ENCODE data around the gene KRIT1. TPM values are rescaled to one million over a fixed set of nuclear protein-coding genes. Genes with fewer than 3 reads are reported as not detected.

The KRIT1 gene
- total RNA-seq (2014; rRNA removed): 23.7 and 46.4 TPM in 2 replicates
- Bru-seq, nascent RNA: percentile 92 among the genes with signal in this experiment
- percentile 94 among the genes with signal in this experiment for BruChase-seq, experiment 1, labeled RNA remaining after a 6-hour chase
- percentile 96 among the genes with signal in this experiment for BruChase-seq, experiment 2, labeled RNA remaining after a 2-hour chase
- long read RNA-seq, partial matches to known transcripts: 14 of 52 reads
- long read RNA-seq, other reads (novel, unspliced or antisense): 35 of 52 reads

DNA sequence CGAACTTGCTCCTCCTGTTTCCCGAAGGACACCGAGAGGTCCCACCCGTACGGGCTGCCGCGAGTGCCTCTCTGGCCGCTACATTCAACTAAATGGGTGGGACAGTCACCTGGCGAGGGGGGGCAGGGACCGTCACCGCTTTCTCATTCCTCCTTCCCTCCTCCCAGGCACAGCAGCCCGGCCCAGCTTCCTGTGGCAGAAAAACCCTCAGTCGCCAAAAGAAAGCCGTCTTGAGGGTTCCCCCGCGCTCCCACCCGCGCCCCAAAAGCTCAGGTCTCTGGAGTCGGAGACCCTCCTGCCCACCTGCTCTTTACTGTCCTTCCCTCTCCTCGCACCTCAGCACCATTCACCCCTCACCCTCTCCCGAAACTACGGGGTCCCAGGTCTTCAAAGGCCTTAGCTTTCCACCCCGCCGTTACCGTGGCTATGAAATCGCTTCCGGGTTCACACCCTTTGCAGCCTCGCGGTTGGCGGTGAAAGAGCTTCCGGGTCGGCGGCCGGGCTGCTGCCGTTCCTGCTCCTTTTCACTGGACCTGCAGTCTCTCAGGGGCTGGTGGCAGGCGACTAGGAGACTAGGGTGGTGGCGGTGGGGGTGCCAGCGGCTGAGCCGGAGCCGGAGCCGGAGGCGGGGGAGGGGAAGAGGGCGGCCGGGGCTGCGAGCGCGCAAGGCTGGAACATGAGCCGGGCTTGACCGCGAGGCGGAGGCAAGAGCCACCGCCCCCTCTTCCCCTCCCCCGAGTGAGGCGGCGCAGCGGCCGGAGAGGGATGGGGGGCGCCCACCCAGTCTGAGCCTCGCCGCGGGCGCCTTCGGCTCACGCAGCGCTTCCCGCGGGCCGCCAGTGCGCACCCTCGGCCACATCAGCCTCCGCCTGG lies at the start of gene KRIT1, which contains the start of gene ANKIB1:
Gene KRIT1 (minus strand): TSS at position 428 of the 873 bp plus-strand sequence. CDS start 3,779 bp downstream, outside the sequence.
Gene ANKIB1 (plus strand): TSS at position 488 of the 873 bp plus-strand sequence. CDS start 49,005 bp downstream, outside the sequence.
- Histone ChIP-seq H3K27ac (ENCODE audit: low read length) (peak within 1 kb of the TSS; percentile 84), H3K4me1 (ENCODE audit: insufficient read depth, low read length) (peaks cover 21% of the 10 kb centered on the region), H4K20me1 (ENCODE audit: low read length) (peaks cover 10% of the 10 kb centered on the region; the same call in 1 of the 2 replicates), H3K9me3 (ENCODE audit: low read length) (no peaks in the 10 kb centered on the region), H3K9ac (ENCODE audit: low read length) (peak within 1 kb of the TSS; percentile 94), H3K36me3 (ENCODE audit: low read depth, low read length) (0 out of 2 replicates have a peak, but pooled peaks cover 3% of the 10 kb centered on the region), H2AFZ (ENCODE audit: low read length) (peak within 1 kb of the TSS; percentile 91), H3K79me2 (ENCODE audit: low read length) (peaks cover 75% of the 10 kb centered on the region), H3K4me3 (ENCODE audit: low read length) (peak within 1 kb of the TSS; percentile 92), H3K9me2 (replicated peaks; ENCODE audit: low read length) (no peaks in the 10 kb centered on the region), H3K4me2 (ENCODE audit: low read length) (peak within 1 kb of the TSS; percentile 93), H3F3A (ENCODE audit: low read length, unreplicated experiment) (no peaks in the 10 kb centered on the region), H3K27me3 (ENCODE audit: low read length) (no peaks in the 10 kb centered on the region)
- DNase-seq: peak; percentile 83
- ATAC-seq: peak; percentile 78
- intact Hi-C loops (cut with micrococcal nuclease): loop anchor here (2.0 kb wide), 1 partner anchor 201 kb away; the partner anchor contains the start of gene GATAD1
- no peak for TF ChIP-seq CTCF (conservative IDR thresholded peaks at IDR 0.05; ENCODE audit: low read depth, low read length)
- no peak for TF ChIP-seq EZH2phosphoT487 (IDR thresholded peaks at IDR 0.05; ENCODE audit: borderline replicate concordance, low read length)
- no peak for TF ChIP-seq EZH2 (IDR thresholded peaks at IDR 0.05; ENCODE audit: low read length, unreplicated experiment)
- POLR2A ChIA-PET (ENCODE audit: unreplicated experiment): interaction anchor here (0.6 kb wide), 5 partner anchors 40 to 1103 kb away, joined by 3 to 6 read pairs (median 3); partner anchors contain the start of genes CYP51A1 and PEX1
- CTCF ChIA-PET: interaction anchor here (0.5 to 1.0 kb wide), 4 partner anchors 66 to 202 kb away, joined by 3 to 4 read pairs (median 3); partner anchors contain the start of genes GATAD1 and LRRD1
- TSS peak; percentile 61 for BruUV-seq (replicated peaks)

DNA sequence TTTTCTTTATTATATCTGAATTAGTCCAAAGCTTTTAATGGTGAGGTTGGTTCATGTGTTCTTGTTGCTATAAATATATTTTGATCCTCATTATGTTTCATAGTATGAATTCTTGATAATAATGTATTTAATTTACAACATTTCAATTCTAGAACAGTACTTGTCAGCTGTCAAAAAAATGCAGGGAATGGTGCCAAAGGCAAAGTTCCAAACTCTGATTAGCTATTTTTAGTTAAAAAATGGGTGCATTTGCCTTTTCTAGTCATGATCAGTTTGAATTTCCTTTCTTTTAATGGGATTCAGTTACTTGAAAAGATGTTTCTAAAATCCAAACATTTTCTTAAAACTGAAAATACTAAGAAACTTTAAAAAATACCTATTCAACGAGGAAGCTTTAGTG lies 49.7 kb upstream of the KRIT1 start:
- Histone ChIP-seq H3K36me3 (ENCODE audit: low read depth, low read length) (peaks cover 5% of the 10 kb centered on the region), H3K9ac (ENCODE audit: low read length) (no peak overlapping the region), H3K4me3 (ENCODE audit: low read length) (no peak overlapping the region), H2AFZ (ENCODE audit: low read length) (no peak overlapping the region), H3F3A (ENCODE audit: low read length, unreplicated experiment) (no peaks in the 10 kb centered on the region), H4K20me1 (ENCODE audit: low read length) (0 out of 2 replicates have a peak, but pooled peaks cover 4% of the 10 kb centered on the region), H3K27ac (ENCODE audit: low read length) (no peak overlapping the region), H3K4me2 (ENCODE audit: low read length) (no peak overlapping the region), H3K4me1 (ENCODE audit: insufficient read depth, low read length) (no peaks in the 10 kb centered on the region), H3K9me3 (ENCODE audit: low read length) (no peaks in the 10 kb centered on the region), H3K27me3 (ENCODE audit: low read length) (no peaks in the 10 kb centered on the region), H3K9me2 (replicated peaks; ENCODE audit: low read length) (no peaks in the 10 kb centered on the region), H3K79me2 (ENCODE audit: low read length) (peaks cover 26% of the 10 kb centered on the region; the same call in 1 of the 2 replicates)
- POLR2A ChIA-PET (ENCODE audit: unreplicated experiment): interaction anchor here (0.6 to 0.7 kb wide), 2 partner anchors 23 to 49 kb away, joined by 3 read pairs; partner anchors contain the start of genes ANKIB1 and KRIT1
- no peak for DNase-seq
- TF ChIP-seq EZH2phosphoT487 (IDR thresholded peaks at IDR 0.05; ENCODE audit: borderline replicate concordance, low read length): no peak
- TF ChIP-seq EZH2 (IDR thresholded peaks at IDR 0.05; ENCODE audit: low read length, unreplicated experiment): no peak
- BruUV-seq (replicated peaks): no TSS peak
- intact Hi-C loops (cut with micrococcal nuclease): no loop called here
- no peak for ATAC-seq
- CTCF ChIA-PET: no interaction called here

Data from PC-3 (cell line).